B cell (primary cell): ENCODE data around the gene CDH1. TPM values are rescaled to one million over a fixed set of nuclear protein-coding genes. Genes with fewer than 3 reads are reported as not detected.

Experiments
- ATAC-seq: fragments of 200-7000 bp; cut with Tn5 transposase; one replicate; pipeline ENCODE4 v1.10.0; 2021; ENCODE audit warnings: low read depth, mild to moderate bottlenecking, moderate number of reproducible peaks, moderate library complexity
- CTCF ChIA-PET: fragments of 350-600 bp; sonication (Branson Sonifier 250); formaldehyde crosslinking; loops from one replicate; lab custom pipeline; 2021; ENCODE audit warnings: antibody characterized with exemption, inconsistent platforms; lab: Charles Lee
- POLR2A ChIA-PET: fragments of 350-600 bp; sonication (Branson Sonifier 250); formaldehyde crosslinking; loops from one replicate; lab custom pipeline; 2021; ENCODE audit warnings: antibody characterized with exemption; lab: Charles Lee
- DNase-seq: peaks from one replicate; pipeline ENCODE4 v3.0.0; 2013
- H2AFZ ChIP-seq: 2 replicates; pipeline ENCODE4 v1.6.1; 2012; ENCODE audit warnings: mild to moderate bottlenecking, low read depth, low read length; ENCODE audit not compliant: insufficient read depth, poor library complexity, severe bottlenecking
- H3K27ac ChIP-seq, 2 donors: 1 replicate in 1 of 2; 2 replicates in 1 of 2; pipeline ENCODE4 v1.5.1; 2012 to 2013; ENCODE audit warnings: low read length in 2 of 2, mild to moderate bottlenecking in 2 of 2, moderate library complexity in 1 of 2
- H3K27me3 ChIP-seq, 4 experiments: fragments of 200-600 bp in 1 of 4; sonication (generic) in 1 of 4; replicated peaks in 1 of 4; 1 replicate in 2 of 4; 2 replicates in 2 of 4; pipeline versions ENCODE4 v1.6.1 to v1.7.0; 2013 to 2016; ENCODE audit warnings: low read length in 3 of 4, mild to moderate bottlenecking in 2 of 4, mixed read lengths in 1 of 4, moderate library complexity in 1 of 4; ENCODE audit not compliant: insufficient read depth in 4 of 4, control insufficient read depth in 3 of 4; ENCODE audit errors: control extremely low read depth in 1 of 4
- H3K36me3 ChIP-seq, 2 experiments: replicated peaks in 1 of 2; 1 replicate in 1 of 2; 2 replicates in 1 of 2; pipeline versions ENCODE4 v1.6.1 to v1.7.1; 2013; ENCODE audit warnings: low read length in 1 of 2; ENCODE audit not compliant: insufficient read depth in 2 of 2, control insufficient read depth in 1 of 2; ENCODE audit errors: control extremely low read depth in 1 of 2, extremely low read depth in 1 of 2
- H3K4me1 ChIP-seq, 2 donors: fragments of 200-600 bp in 1 of 2; sonication (generic) in 1 of 2; 1 replicate in 1 of 2; 2 replicates in 1 of 2; pipeline versions ENCODE4 v1.5.1 to v1.6.1; 2013 to 2017; ENCODE audit warnings: low read length in 2 of 2; ENCODE audit not compliant: control insufficient read depth in 2 of 2, insufficient read depth in 2 of 2
- H3K4me2 ChIP-seq: replicated peaks from 2 replicates; pipeline ENCODE3; 2012; ENCODE audit warnings: mild to moderate bottlenecking, low read depth, low read length; ENCODE audit not compliant: poor library complexity, severe bottlenecking
- H3K4me3 ChIP-seq, 5 experiments: fragments of 200-600 bp in 1 of 5; sonication (generic) in 1 of 5; 1 replicate in 3 of 5; 2 replicates in 2 of 5; pipeline versions ENCODE4 v1.5.1 to v1.7.0; 2011 to 2016; ENCODE audit warnings: low read length in 4 of 5, mild to moderate bottlenecking in 4 of 5, low read depth in 2 of 5, control low read depth in 1 of 5, moderate library complexity in 1 of 5; ENCODE audit not compliant: insufficient read depth in 1 of 5; ENCODE audit errors: control extremely low read depth in 1 of 5, extremely low read depth in 1 of 5
- H3K79me2 ChIP-seq: fragments of 200-600 bp; sonication (generic); one replicate; pipeline ENCODE4 v1.6.0; 2016; ENCODE audit warnings: low read length; ENCODE audit not compliant: control insufficient read depth, insufficient read depth
- H3K9ac ChIP-seq: fragments of 200-600 bp; sonication (generic); 2 replicates; pipeline ENCODE4 v1.6.1; 2017; ENCODE audit warnings: mild to moderate bottlenecking, low read length, moderate library complexity
- H3K9me3 ChIP-seq, 3 donors: one replicate each; pipeline versions ENCODE4 v1.6.1 to v1.7.1; 2013; ENCODE audit warnings: low read length in 2 of 3; ENCODE audit not compliant: control insufficient read depth in 2 of 3, insufficient read depth in 1 of 3; ENCODE audit errors: control extremely low read depth in 1 of 3
- H4K20me1 ChIP-seq: 2 replicates; pipeline ENCODE4 v1.6.0; 2012; ENCODE audit warnings: mild to moderate bottlenecking, low read length; ENCODE audit not compliant: insufficient read depth, control insufficient read depth, poor library complexity, severe bottlenecking
- H3K27ac Mint-ChIP-seq: one replicate; pipeline ENCODE4 v1.8.0; 2021; ENCODE audit warnings: mixed read lengths
- H3K27me3 Mint-ChIP-seq: one replicate; pipeline ENCODE4 v1.8.0; 2021; ENCODE audit warnings: mixed read lengths
- H3K4me1 Mint-ChIP-seq: one replicate; pipeline ENCODE4 v1.8.0; 2021; ENCODE audit warnings: mixed read lengths
- H3K4me3 Mint-ChIP-seq: one replicate; pipeline ENCODE4 v1.8.0; 2021; ENCODE audit warnings: mixed read lengths
- H3K9me3 Mint-ChIP-seq: one replicate; pipeline ENCODE4 v1.8.0; 2022; ENCODE audit warnings: mixed read lengths; ENCODE audit not compliant: insufficient read depth
- CTCF ChIP-seq: fragments of 200-600 bp; IDR thresholded peaks from one replicate; pipeline ENCODE4 v1.8.0; 2022; ENCODE audit warnings: antibody characterized with exemption, mild to moderate bottlenecking
- EZH2 ChIP-seq: IDR thresholded peaks from 2 replicates; pipeline ENCODE4 v1.6.1; 2012; ENCODE audit warnings: borderline replicate concordance, low read depth, mild to moderate bottlenecking, moderate library complexity, low read length; ENCODE audit not compliant: insufficient read depth, poor library complexity, severe bottlenecking
- WGBS: methylation state at CpG from one replicate; pipeline ENCODE4 v1.1.5; 2013; ENCODE audit warnings: missing lambda C conversion rate; ENCODE audit not compliant: insufficient coverage; 5-methylcytosine and 5-hydroxymethylcytosine counted together
- intact Hi-C: fragments of 100-400 bp; cut with micrococcal nuclease; formaldehyde crosslinking; loops from one replicate; pipeline ENCODE4 v1.10.0; 2022
- polyA plus RNA-seq: library from polyadenylated mRNA; depleted of rRNA; stranded (reverse); fragments of >200 nt; gene quantifications from 2 replicates; pipeline ENCODE4 v1.2.3, GENCODE V29; 2012
- total RNA-seq, 2 donors: library from RNA; stranded (reverse); fragments of 120-200 nt in 1 of 2; gene quantifications; 1 replicate in 1 of 2; 2 replicates in 1 of 2; pipeline versions ENCODE4 v1.2.3 to v1.2.4, GENCODE V29; 2013 to 2022

Gene CDH1
- total and polyA plus RNA-seq, 2 donors (not counting 1 experiment from before 2014, with no cell fraction given), result 2.0 TPM; not detected in 1

DNA sequence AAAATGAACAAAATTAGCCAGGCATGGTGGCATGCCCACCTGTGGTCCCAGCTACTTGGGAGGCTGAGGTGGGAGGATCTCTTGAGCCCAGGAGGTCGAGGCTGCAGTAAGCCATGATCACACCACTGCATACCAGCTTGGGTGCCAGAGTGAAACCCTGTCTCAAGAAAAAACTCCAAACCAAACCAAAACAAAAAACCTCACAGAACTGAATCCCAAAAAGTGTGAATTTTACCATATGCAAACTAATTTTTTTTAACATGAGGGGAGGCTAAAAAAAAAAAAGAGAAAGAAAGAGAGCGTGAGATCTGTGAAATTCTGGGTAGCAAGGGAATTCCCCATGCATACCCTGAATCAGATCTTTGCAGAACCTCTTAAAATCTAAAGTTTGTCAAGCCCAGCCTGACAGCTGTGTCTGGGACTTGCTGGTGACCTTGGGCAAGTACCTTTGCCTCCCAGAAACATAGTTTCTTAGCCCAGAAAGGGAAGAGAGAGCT is 17.1 kb upstream of the CDH1 start:
- Mint-ChIP-seq H3K9me3 (peaks cover 2% of the 10 kb centered on the region), H3K4me1 (peaks cover 10% of the 10 kb centered on the region), H3K27me3 (no peaks in the 10 kb centered on the region), H3K27ac (peak overlapping the region; percentile 68), H3K4me3 (no peak overlapping the region)
- no peaks in the 10 kb centered on the region for H3K79me2 ChIP-seq
- 43% methylated on average over 1 of the region's 2 CpGs for WGBS
- ChIA-PET CTCF (interaction anchor here (0.7 to 1.4 kb wide), 3 partner anchors 10 to 81 kb away, joined by 3 to 4 read pairs (median 3); no protein-coding TSS in a partner anchor), POLR2A (interaction anchor here (0.7 kb wide), 1 partner anchor 163 kb away, joined by 3 read pairs; no protein-coding TSS in a partner anchor)
- H3K9ac ChIP-seq, result no peak overlapping the region
- TF ChIP-seq EZH2 (no peak), CTCF (no peak)
- no peaks in the 10 kb centered on the region for H4K20me1 ChIP-seq
- no peak overlapping the region for H3K4me2 ChIP-seq
- no peak overlapping the region for H3K4me3 ChIP-seq
- no peak for DNase-seq
- no peaks in the 10 kb centered on the region for H3K36me3 ChIP-seq
- peaks cover 0 to 3% (median 0%) of the 10 kb centered on the region in 3 donors for H3K9me3 ChIP-seq
- intact Hi-C loops, result loop anchor here (5.0 kb wide), 1 partner anchor 37 kb away; no protein-coding TSS in a partner anchor
- no peaks in the 10 kb centered on the region for H3K27me3 ChIP-seq
- peaks cover 0 to 2% of the 10 kb centered on the region in 2 donors for H3K4me1 ChIP-seq
- no peak overlapping the region for H3K27ac ChIP-seq
- no peak overlapping the region for H2AFZ ChIP-seq
- ATAC-seq, result peak; percentile 83
